Fibroblast of upper back skin (primary cell): Measurements from ENCODE around the gene KIF16B.

ENCODE experiments used
- DNase-seq: peaks from one replicate; pipeline ENCODE4 v3.0.0-alpha.2; 2013

The KIF16B gene

GRCh38 chr20:16327606-16328005, 245.6 kb downstream of the KIF16B start:
- no peak for DNase-seq

GRCh38 chr20:16321291-16321690, 252.0 kb downstream of the KIF16B start:
- DNase-seq: no peak

- DNase-seq: no peak
Observed at GRCh38 chr20:16317445-16318362, 255.5 kb downstream of the KIF16B start.

GRCh38 chr20:16316513-16316912, 256.7 kb downstream of the KIF16B start:
- no peak for DNase-seq

- DNase-seq: no peak
Observed at GRCh38 chr20:16314748-16315159, 258.5 kb downstream of the KIF16B start.

- DNase-seq: no peak
Observed at GRCh38 chr20:16314320-16314719, 258.9 kb downstream of the KIF16B start.

GRCh38 chr20:16313917-16314316, 259.3 kb downstream of the KIF16B start:
- DNase-seq: no peak

- no peak for DNase-seq
Observed at GRCh38 chr20:16312998-16313397, 260.2 kb downstream of the KIF16B start.

GRCh38 chr20:16311756-16312155, 261.5 kb downstream of the KIF16B start:
- DNase-seq: peak; percentile 18

GRCh38 chr20:16308754-16309153, 264.5 kb downstream of the KIF16B start:
- DNase-seq: peak; percentile 46

GRCh38 chr20:16302818-16303217, 270.4 kb downstream of the KIF16B start:
- DNase-seq: no peak

GRCh38 chr20:16301986-16302385, 271.3 kb downstream of the KIF16B start:
- no peak for DNase-seq

- no peak for DNase-seq
Observed at GRCh38 chr20:16299897-16300296, 273.4 kb downstream of the KIF16B start.

- DNase-seq: no peak
Observed at GRCh38 chr20:16296931-16297330, 276.3 kb downstream of the KIF16B start.

- no peak for DNase-seq
Observed at GRCh38 chr20:16295534-16295933, 277.7 kb downstream of the KIF16B start.

- DNase-seq: no peak
Observed at GRCh38 chr20:16293590-16293989, 279.7 kb downstream of the KIF16B start.

- DNase-seq: no peak
Observed at GRCh38 chr20:16292226-16292880, 280.9 kb downstream of the KIF16B start.

GRCh38 chr20:16290358-16290757, 282.9 kb downstream of the KIF16B start:
- DNase-seq: no peak

- no peak for DNase-seq
Observed at GRCh38 chr20:16287776-16288175, 285.5 kb downstream of the KIF16B start.

GRCh38 chr20:16286601-16287000, 286.6 kb downstream of the KIF16B start:
- DNase-seq: no peak

GRCh38 chr20:16284385-16285100, 288.7 kb downstream of the KIF16B start:
- DNase-seq: no peak

GRCh38 chr20:16283978-16284377, 289.3 kb downstream of the KIF16B start:
- no peak for DNase-seq

- no peak for DNase-seq
Observed at GRCh38 chr20:16283307-16283706, 289.9 kb downstream of the KIF16B start.

- DNase-seq: no peak
Observed at GRCh38 chr20:16280219-16280618, 293.0 kb downstream of the KIF16B start.
